PC-9 (cell line): ENCODE measurements around the gene LMNB1. TPM values are rescaled to one million over a fixed set of nuclear protein-coding genes. Genes with fewer than 3 reads are reported as not detected.

ENCODE experiments used
- BruUV-seq: library from RNA; stranded (reverse); fragments of 400-500 nt; replicated peaks from 2 replicates; lab custom pipeline; 2021; lab: Mats Ljungman, UMichigan
- CTCF ChIA-PET: fragments of 300-600 bp; sonication (Branson Sonifier 250); formaldehyde crosslinking; loops from one replicate; lab custom pipeline; 2022; ENCODE audit warnings: antibody characterized with exemption; lab: Charles Lee
- POLR2A ChIA-PET: fragments of 300-600 bp; sonication (Branson Sonifier 250); formaldehyde crosslinking; loops from one replicate; lab custom pipeline; 2022; ENCODE audit warnings: antibody characterized with exemption; ENCODE audit not compliant: unreplicated experiment; lab: Charles Lee
- DNase-seq, 2 experiments: peaks; one replicate each; pipeline versions ENCODE4 v3.0.0 to v3.0.0-alpha.2; 2015 to 2022; ENCODE audit warnings: mixed read lengths in 1 of 2
- H2AFZ ChIP-seq: fragments of 200-600 bp; sonication (generic); 2 replicates; pipeline ENCODE4 v1.8.1; 2017; ENCODE audit warnings: antibody characterized with exemption
- H3F3A ChIP-seq: fragments of 200-600 bp; sonication (generic); 2 replicates; pipeline ENCODE4 v1.8.1; 2017; ENCODE audit warnings: antibody characterized with exemption, mild to moderate bottlenecking, low read depth; ENCODE audit not compliant: insufficient read depth
- H3K27ac ChIP-seq: fragments of 200-600 bp; sonication (generic); 2 replicates; pipeline ENCODE4 v1.6.1; 2016; ENCODE audit warnings: mixed run types
- H3K27me3 ChIP-seq: fragments of 200-600 bp; sonication (generic); 2 replicates; pipeline ENCODE4 v1.6.1; 2016; ENCODE audit warnings: low read depth, mixed run types; ENCODE audit not compliant: insufficient read depth
- H3K36me3 ChIP-seq: fragments of 200-600 bp; sonication (generic); 2 replicates; pipeline ENCODE4 v1.6.1; 2016; ENCODE audit warnings: low read depth, mixed run types
- H3K4me1 ChIP-seq: fragments of 200-600 bp; sonication (generic); replicated peaks from 2 replicates; pipeline ENCODE4 v1.6.1; 2016; ENCODE audit warnings: mixed run types; ENCODE audit not compliant: insufficient read depth
- H3K4me2 ChIP-seq: fragments of 200-600 bp; sonication (generic); 2 replicates; pipeline ENCODE4 v1.6.1; 2017; ENCODE audit warnings: mixed run types
- H3K4me3 ChIP-seq: fragments of 200-600 bp; sonication (generic); 2 replicates; pipeline ENCODE4 v1.6.1; 2016; ENCODE audit warnings: mixed run types
- H3K79me2 ChIP-seq: fragments of 200-600 bp; sonication (generic); 2 replicates; pipeline ENCODE4 v1.6.1; 2017; ENCODE audit warnings: low read depth, mixed run types
- H3K9me2 ChIP-seq: fragments of 200-600 bp; sonication (generic); 2 replicates; pipeline ENCODE4 v1.8.1; 2017; ENCODE audit warnings: mild to moderate bottlenecking; ENCODE audit not compliant: insufficient read depth
- H3K9me3 ChIP-seq: fragments of 200-600 bp; sonication (generic); 2 replicates; pipeline ENCODE4 v1.8.1; 2016; ENCODE audit warnings: low read depth; ENCODE audit not compliant: insufficient read depth
- H4K20me1 ChIP-seq: fragments of 200-600 bp; sonication (generic); 2 replicates; pipeline ENCODE4 v1.8.1; 2017; ENCODE audit not compliant: insufficient read depth
- EZH2 ChIP-seq: fragments of 200-600 bp; sonication (generic); IDR thresholded peaks from 2 replicates; pipeline ENCODE4 v1.8.0; 2017; ENCODE audit warnings: antibody characterized with exemption, low read depth
- intact Hi-C: fragments of 100-400 bp; cut with micrococcal nuclease; formaldehyde crosslinking; loops from one replicate; pipeline ENCODE4 v1.10.0; 2022; ENCODE audit not compliant: unreplicated experiment
- total RNA-seq: library from RNA; stranded (reverse); gene quantifications from 2 replicates; pipeline ENCODE4 v1.2.3, GENCODE V29; 2021
- TF ChIP-seq, protein P1 (sequence below): fragments of 200-600 bp; sonication (generic); conservative IDR thresholded peaks from 2 replicates; pipeline ENCODE4 v1.6.1; 2017; ENCODE audit warnings: mixed run types, antibody characterized with exemption, mild to moderate bottlenecking, moderate library complexity

The LMNB1 gene
- total RNA-seq, 1 experiment from 2014 or later, result 117 TPM

DNA sequence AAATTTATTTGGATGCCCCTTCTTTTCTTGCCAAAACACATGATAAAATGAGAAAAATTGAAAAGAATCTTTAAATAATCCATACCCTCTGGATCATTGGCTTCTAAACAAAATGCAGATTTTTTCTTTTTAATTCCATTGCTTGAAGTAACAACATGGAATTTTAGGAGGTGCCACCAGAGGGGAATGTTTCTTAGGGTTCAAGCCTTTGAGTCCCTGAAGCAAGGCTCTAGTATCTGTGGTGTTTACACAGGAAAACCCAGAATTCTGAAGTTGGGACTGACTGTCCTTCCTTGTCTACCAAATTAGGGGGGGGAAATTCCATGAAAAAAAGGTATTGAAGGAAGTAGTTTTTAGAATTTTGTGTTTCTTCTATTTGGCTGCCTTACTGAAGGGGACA lies 69.4 kb downstream of the LMNB1 start:
- Histone ChIP-seq H3K4me3 (no peak overlapping the region), H2AFZ (no peak overlapping the region), H3K4me1 (no peaks in the 10 kb centered on the region), H3K4me2 (no peak overlapping the region), H3K27ac (no peak overlapping the region), H4K20me1 (no peaks in the 10 kb centered on the region), H3K9me3 (no peaks in the 10 kb centered on the region), H3K36me3 (no peaks in the 10 kb centered on the region), H3K9me2 (no peaks in the 10 kb centered on the region), H3K79me2 (no peaks in the 10 kb centered on the region), H3F3A (no peaks in the 10 kb centered on the region), H3K27me3 (no peaks in the 10 kb centered on the region)
- TF ChIP-seq EZH2, result no peak
- TF ChIP-seq, protein P1, sequence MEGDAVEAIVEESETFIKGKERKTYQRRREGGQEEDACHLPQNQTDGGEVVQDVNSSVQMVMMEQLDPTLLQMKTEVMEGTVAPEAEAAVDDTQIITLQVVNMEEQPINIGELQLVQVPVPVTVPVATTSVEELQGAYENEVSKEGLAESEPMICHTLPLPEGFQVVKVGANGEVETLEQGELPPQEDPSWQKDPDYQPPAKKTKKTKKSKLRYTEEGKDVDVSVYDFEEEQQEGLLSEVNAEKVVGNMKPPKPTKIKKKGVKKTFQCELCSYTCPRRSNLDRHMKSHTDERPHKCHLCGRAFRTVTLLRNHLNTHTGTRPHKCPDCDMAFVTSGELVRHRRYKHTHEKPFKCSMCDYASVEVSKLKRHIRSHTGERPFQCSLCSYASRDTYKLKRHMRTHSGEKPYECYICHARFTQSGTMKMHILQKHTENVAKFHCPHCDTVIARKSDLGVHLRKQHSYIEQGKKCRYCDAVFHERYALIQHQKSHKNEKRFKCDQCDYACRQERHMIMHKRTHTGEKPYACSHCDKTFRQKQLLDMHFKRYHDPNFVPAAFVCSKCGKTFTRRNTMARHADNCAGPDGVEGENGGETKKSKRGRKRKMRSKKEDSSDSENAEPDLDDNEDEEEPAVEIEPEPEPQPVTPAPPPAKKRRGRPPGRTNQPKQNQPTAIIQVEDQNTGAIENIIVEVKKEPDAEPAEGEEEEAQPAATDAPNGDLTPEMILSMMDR, result no peak
- ChIA-PET POLR2A (no interaction called here), CTCF (no interaction called here)
- intact Hi-C loops, result no loop called here
- no peak for DNase-seq
- BruUV-seq, result no TSS peak

DNA sequence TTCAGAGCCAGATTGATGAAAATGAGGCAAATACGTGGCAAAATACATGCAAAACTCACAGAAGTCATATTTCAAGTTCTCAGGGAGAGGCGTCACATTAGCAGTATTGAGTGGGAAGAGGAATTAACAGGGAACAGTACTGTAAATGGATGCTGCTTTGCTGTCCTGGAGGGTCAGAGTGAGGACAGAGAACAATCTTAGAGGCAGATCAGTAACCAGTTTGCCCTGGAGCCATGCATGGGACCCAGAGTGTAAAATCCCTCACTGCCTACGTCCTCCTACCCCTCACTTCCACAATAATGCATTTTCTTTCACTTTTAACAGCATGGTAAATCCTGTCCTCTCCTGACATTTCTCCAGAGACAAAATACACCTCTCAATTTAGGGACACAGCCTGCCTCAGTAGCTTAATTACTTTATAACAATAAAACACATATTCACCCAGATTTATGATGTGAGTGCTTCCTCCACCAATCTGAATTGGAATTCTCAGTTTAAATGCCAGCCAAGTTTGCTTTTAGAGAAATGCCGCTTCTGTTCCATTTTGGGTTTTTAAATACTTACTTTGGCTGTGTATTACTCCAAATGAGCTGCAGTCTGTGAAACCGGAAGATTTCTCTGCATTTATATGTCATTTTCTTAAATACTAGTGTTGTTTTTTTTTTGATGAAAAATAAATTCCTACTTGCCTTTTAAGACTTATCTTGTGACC lies 70.0 kb downstream of the LMNB1 start:
- Histone ChIP-seq H3F3A (no peaks in the 10 kb centered on the region), H3K27me3 (no peaks in the 10 kb centered on the region), H3K79me2 (no peaks in the 10 kb centered on the region), H3K27ac (no peak overlapping the region), H4K20me1 (no peaks in the 10 kb centered on the region), H3K9me3 (no peaks in the 10 kb centered on the region), H3K4me1 (no peaks in the 10 kb centered on the region), H3K4me3 (no peak overlapping the region), H3K4me2 (no peak overlapping the region), H3K9me2 (no peaks in the 10 kb centered on the region), H2AFZ (no peak overlapping the region), H3K36me3 (no peaks in the 10 kb centered on the region)
- no peak for TF ChIP-seq EZH2
- TF ChIP-seq, protein P1, result no peak
- ChIA-PET CTCF (no interaction called here), POLR2A (no interaction called here)
- intact Hi-C loops, result no loop called here
- no TSS peak for BruUV-seq
- DNase-seq, result no peak

DNA sequence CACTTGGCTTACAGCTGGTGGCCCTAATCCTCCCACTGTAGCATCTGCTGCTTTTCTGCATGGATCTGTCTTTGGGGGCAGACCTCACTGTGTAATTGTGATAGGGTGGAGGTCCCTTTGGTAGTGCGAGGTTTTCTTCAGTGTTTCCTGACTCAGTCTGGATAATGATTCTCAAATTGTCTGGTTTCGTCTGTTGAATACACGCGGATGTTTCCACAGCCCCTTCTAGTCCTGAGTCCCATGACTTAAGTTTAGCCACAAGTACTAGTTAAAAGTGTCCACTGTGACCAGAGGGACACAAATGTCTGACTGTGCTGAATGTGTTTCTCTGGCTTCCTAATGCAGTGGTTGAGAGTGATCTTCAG lies 70.5 kb downstream of the LMNB1 start:
- TF ChIP-seq EZH2, result no peak
- TF ChIP-seq, protein P1, result no peak
- H3K4me1 ChIP-seq, result no peaks in the 10 kb centered on the region
- H3K27me3 ChIP-seq, result no peaks in the 10 kb centered on the region
- no peaks in the 10 kb centered on the region for H3K79me2 ChIP-seq
- DNase-seq, result no peak
- intact Hi-C loops, result no loop called here
- no TSS peak for BruUV-seq
- no peaks in the 10 kb centered on the region for H4K20me1 ChIP-seq
- no peaks in the 10 kb centered on the region for H3K36me3 ChIP-seq
- H3K9me3 ChIP-seq, result no peaks in the 10 kb centered on the region
- no peak overlapping the region for H2AFZ ChIP-seq
- H3K27ac ChIP-seq, result no peak overlapping the region
- no peak overlapping the region for H3K4me2 ChIP-seq
- no peaks in the 10 kb centered on the region for H3F3A ChIP-seq
- no peak overlapping the region for H3K4me3 ChIP-seq
- POLR2A ChIA-PET, result no interaction called here
- CTCF ChIA-PET, result no interaction called here
- no peaks in the 10 kb centered on the region for H3K9me2 ChIP-seq
